PC-3 (cell line): ENCODE data around the gene DLG4. TPM values are rescaled to one million over a fixed set of nuclear protein-coding genes. Genes with fewer than 3 reads are reported as not detected.

ENCODE experiments used
- ATAC-seq: fragments of 200-7000 bp; cut with Tn5 transposase; 2 replicates; pipeline ENCODE4 v1.9.1; 2020; ENCODE audit warnings: mild to moderate bottlenecking, moderate library complexity
- BruUV-seq: library from RNA; stranded (reverse); fragments of 400-500 nt; replicated peaks from 2 replicates; lab custom pipeline; 2021; lab: Mats Ljungman, UMichigan
- CTCF ChIA-PET: fragments of 300-600 bp; sonication (Branson Sonifier 250); formaldehyde crosslinking; loops from one replicate; lab custom pipeline; 2022; ENCODE audit warnings: antibody characterized with exemption; lab: Charles Lee
- POLR2A ChIA-PET: fragments of 300-600 bp; sonication (Branson Sonifier 250); formaldehyde crosslinking; loops from one replicate; lab custom pipeline; 2022; ENCODE audit warnings: antibody characterized with exemption; ENCODE audit not compliant: unreplicated experiment; lab: Charles Lee
- DNase-seq: peaks from one replicate; pipeline ENCODE4 v3.0.0-alpha.2; 2015
- H2AFZ ChIP-seq: fragments of 300-600 bp; sonication (generic); 2 replicates; pipeline ENCODE4 v1.6.0; 2016; ENCODE audit warnings: antibody characterized with exemption, low read length
- H3F3A ChIP-seq: fragments of 300-600 bp; sonication (generic); one replicate; pipeline ENCODE4 v1.6.0; 2017; ENCODE audit warnings: antibody characterized with exemption, low read length, control low read depth, mild to moderate bottlenecking; ENCODE audit not compliant: unreplicated experiment
- H3K27ac ChIP-seq: fragments of 300-600 bp; sonication (generic); 2 replicates; pipeline ENCODE4 v1.5.1; 2016; ENCODE audit warnings: mild to moderate bottlenecking, low read length
- H3K27me3 ChIP-seq: fragments of 300-600 bp; sonication (generic); 2 replicates; pipeline ENCODE4 v1.6.1; 2016; ENCODE audit warnings: low read length, mixed read lengths
- H3K36me3 ChIP-seq: fragments of 300-600 bp; sonication (generic); 2 replicates; pipeline ENCODE4 v1.6.1; 2016; ENCODE audit warnings: low read depth, mixed run types, low read length, mixed read lengths
- H3K4me1 ChIP-seq: fragments of 300-600 bp; sonication (generic); 2 replicates; pipeline ENCODE4 v1.5.1; 2016; ENCODE audit warnings: low read length; ENCODE audit not compliant: insufficient read depth
- H3K4me2 ChIP-seq: fragments of 300-600 bp; sonication (generic); 2 replicates; pipeline ENCODE4 v1.6.0; 2016; ENCODE audit warnings: low read length
- H3K4me3 ChIP-seq: fragments of 300-600 bp; sonication (generic); 2 replicates; pipeline ENCODE4 v1.5.1; 2016; ENCODE audit warnings: mild to moderate bottlenecking, low read length, mixed read lengths
- H3K79me2 ChIP-seq: fragments of 300-600 bp; sonication (generic); 2 replicates; pipeline ENCODE4 v1.6.1; 2017; ENCODE audit warnings: low read length, mixed read lengths
- H3K9ac ChIP-seq: fragments of 300-600 bp; sonication (generic); 2 replicates; pipeline ENCODE4 v1.6.0; 2016; ENCODE audit warnings: mild to moderate bottlenecking, low read length
- H3K9me2 ChIP-seq: fragments of 300-600 bp; sonication (generic); replicated peaks from 2 replicates; pipeline ENCODE4 v1.6.1; 2016; ENCODE audit warnings: mixed run types, low read length, mixed read lengths
- H3K9me3 ChIP-seq: fragments of 300-600 bp; sonication (generic); 2 replicates; pipeline ENCODE4 v1.6.1; 2016; ENCODE audit warnings: low read length, mixed read lengths
- H4K20me1 ChIP-seq: fragments of 300-600 bp; sonication (generic); 2 replicates; pipeline ENCODE4 v1.6.1; 2016; ENCODE audit warnings: low read length, mixed read lengths
- CTCF ChIP-seq: fragments of 300-600 bp; sonication (generic); conservative IDR thresholded peaks from 2 replicates; pipeline ENCODE4 v1.5.1; 2017; ENCODE audit warnings: antibody characterized with exemption, low read depth, mild to moderate bottlenecking, low read length
- EZH2 ChIP-seq: fragments of 300-600 bp; sonication (generic); IDR thresholded peaks from one replicate; pipeline ENCODE4 v1.6.1; 2017; ENCODE audit warnings: antibody characterized with exemption, mild to moderate bottlenecking, low read length; ENCODE audit not compliant: unreplicated experiment
- EZH2phosphoT487 ChIP-seq: fragments of 300-600 bp; sonication (generic); IDR thresholded peaks from 2 replicates; pipeline ENCODE4 v1.6.1; 2018; ENCODE audit warnings: mild to moderate bottlenecking, antibody characterized with exemption, low read length, borderline replicate concordance
- intact Hi-C: fragments of 100-400 bp; cut with micrococcal nuclease; formaldehyde crosslinking; loops from 2 replicates; pipeline ENCODE4 v1.9.0; 2023
- total RNA-seq: library from RNA; depleted of rRNA; stranded (reverse); fragments of >200 nt; gene quantifications from 2 replicates; pipeline ENCODE4 v1.2.3, GENCODE V29; 2014

The DLG4 gene
- total RNA-seq, 1 experiment from 2014 or later = 6.5 TPM

GRCh38 chr17:7237266-7237760 lies 17.7 kb upstream of the DLG4 start:
- peak overlapping the region; percentile 96 for H3K4me3 ChIP-seq
- peaks cover 44% of the 10 kb centered on the region for H3K4me1 ChIP-seq
- peaks cover 73% of the 10 kb centered on the region for H3K79me2 ChIP-seq
- peaks cover 3% of the 10 kb centered on the region; the same call in 1 of the 2 replicates for H4K20me1 ChIP-seq
- H3K27ac ChIP-seq = peak overlapping the region; percentile 69
- BruUV-seq = no TSS peak
- H3K9ac ChIP-seq = peak overlapping the region; percentile 89
- DNase-seq = no peak
- H3K4me2 ChIP-seq = peak overlapping the region; percentile 81
- ATAC-seq = no peak
- 0 out of 2 replicates have a peak overlapping the region, but pooled peaks have one; percentile 59 for H2AFZ ChIP-seq
- no peak for TF ChIP-seq CTCF
- no peak for TF ChIP-seq EZH2phosphoT487
- no peak for TF ChIP-seq EZH2
- ChIA-PET CTCF (no interaction called here), POLR2A (no interaction called here)
- intact Hi-C loops = no loop called here
- H3K36me3 ChIP-seq = peaks cover 13% of the 10 kb centered on the region; the same call in 1 of the 2 replicates
- H3K9me3 ChIP-seq = no peaks in the 10 kb centered on the region
- H3F3A ChIP-seq = peaks cover 8% of the 10 kb centered on the region
- H3K9me2 ChIP-seq = no peaks in the 10 kb centered on the region
- no peaks in the 10 kb centered on the region for H3K27me3 ChIP-seq

- peaks cover 75% of the 10 kb centered on the region for H3K79me2 ChIP-seq
- peaks cover 13% of the 10 kb centered on the region; the same call in 1 of the 2 replicates for H3K36me3 ChIP-seq
- peaks cover 8% of the 10 kb centered on the region for H3F3A ChIP-seq
- H3K9me3 ChIP-seq = no peaks in the 10 kb centered on the region
- DNase-seq (no peak), ATAC-seq (no peak)
- no peaks in the 10 kb centered on the region for H3K27me3 ChIP-seq
- H3K27ac ChIP-seq = no peak overlapping the region
- H2AFZ ChIP-seq = no peak overlapping the region
- ChIA-PET POLR2A (no interaction called here), CTCF (no interaction called here)
- intact Hi-C loops = no loop called here
- H4K20me1 ChIP-seq = peaks cover 8% of the 10 kb centered on the region; the same call in 1 of the 2 replicates
- peaks cover 49% of the 10 kb centered on the region for H3K4me1 ChIP-seq
- peak overlapping the region; percentile 89 for H3K9ac ChIP-seq
- peak overlapping the region; percentile 96; the same call in 1 of the 2 replicates for H3K4me3 ChIP-seq
- TF ChIP-seq EZH2phosphoT487 = no peak
- no peak for TF ChIP-seq EZH2
- no peak for TF ChIP-seq CTCF
- no TSS peak for BruUV-seq
- peak overlapping the region; percentile 81 for H3K4me2 ChIP-seq
- H3K9me2 ChIP-seq = no peaks in the 10 kb centered on the region
Measured at GRCh38 chr17:7236808-7237207, 17.2 kb upstream of the DLG4 start.
